ENCODE data around the gene HAUS7. TPM values are rescaled to one million over a fixed set of nuclear protein-coding genes. Genes with fewer than 3 reads are reported as not detected.

HAUS7 gene
- total RNA-seq, 1 donor from 2014 or later = 13.1 TPM

DNA sequence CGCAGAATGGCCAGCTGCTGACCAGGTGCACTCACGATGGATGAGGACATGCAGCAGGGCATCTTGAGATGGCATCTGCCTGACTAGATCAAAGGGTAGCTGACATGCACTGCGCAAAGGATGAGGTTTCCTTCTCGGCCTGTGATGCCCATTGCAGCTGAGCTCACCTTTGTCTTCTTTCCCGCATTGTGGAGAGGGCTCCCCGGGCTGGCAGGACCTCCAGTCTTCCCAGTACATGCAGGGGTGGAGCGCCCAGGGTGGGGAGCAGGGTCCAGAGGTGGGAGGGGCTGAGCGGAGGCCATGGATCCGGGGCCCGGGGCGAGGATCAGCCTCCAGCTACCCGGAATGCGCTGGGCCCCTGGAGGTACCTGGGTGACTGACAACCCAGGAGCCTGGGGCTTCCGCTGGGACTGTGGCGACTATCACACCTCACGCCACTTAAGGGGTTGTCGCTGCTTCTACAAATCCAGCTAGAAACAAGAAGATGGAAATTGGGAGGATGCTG lies 36.5 kb downstream of the HAUS7 start:
- Mint-ChIP-seq H3K9me3 (peaks cover 21% of the 10 kb centered on the region), H3K36me3 (no peaks in the 10 kb centered on the region), H3K27ac (no peak overlapping the region), H3K27me3 (ENCODE audit: insufficient read depth, low read depth) (peaks cover 7% of the 10 kb centered on the region), H3K4me3 (no peak overlapping the region), H3K4me1 (no peaks in the 10 kb centered on the region)
- Histone ChIP-seq H3F3A (ENCODE audit: low read depth) (no peaks in the 10 kb centered on the region), H3K36me3 (no peaks in the 10 kb centered on the region), H3K4me1 (no peaks in the 10 kb centered on the region), H3K4me2 (no peak overlapping the region), H3K27me3 (no peaks in the 10 kb centered on the region), H3K27ac (no peak overlapping the region), H2AFZ (replicated peaks) (no peak overlapping the region), H3K79me2 (ENCODE audit: low read depth) (no peaks in the 10 kb centered on the region), H3K9ac (no peak overlapping the region), H3K4me3 (no peak overlapping the region), H4K20me1 (ENCODE audit: low read depth) (no peaks in the 10 kb centered on the region), H3K9me3 (ENCODE audit: low read depth) (no peaks in the 10 kb centered on the region)
- TF ChIP-seq, protein P1, sequence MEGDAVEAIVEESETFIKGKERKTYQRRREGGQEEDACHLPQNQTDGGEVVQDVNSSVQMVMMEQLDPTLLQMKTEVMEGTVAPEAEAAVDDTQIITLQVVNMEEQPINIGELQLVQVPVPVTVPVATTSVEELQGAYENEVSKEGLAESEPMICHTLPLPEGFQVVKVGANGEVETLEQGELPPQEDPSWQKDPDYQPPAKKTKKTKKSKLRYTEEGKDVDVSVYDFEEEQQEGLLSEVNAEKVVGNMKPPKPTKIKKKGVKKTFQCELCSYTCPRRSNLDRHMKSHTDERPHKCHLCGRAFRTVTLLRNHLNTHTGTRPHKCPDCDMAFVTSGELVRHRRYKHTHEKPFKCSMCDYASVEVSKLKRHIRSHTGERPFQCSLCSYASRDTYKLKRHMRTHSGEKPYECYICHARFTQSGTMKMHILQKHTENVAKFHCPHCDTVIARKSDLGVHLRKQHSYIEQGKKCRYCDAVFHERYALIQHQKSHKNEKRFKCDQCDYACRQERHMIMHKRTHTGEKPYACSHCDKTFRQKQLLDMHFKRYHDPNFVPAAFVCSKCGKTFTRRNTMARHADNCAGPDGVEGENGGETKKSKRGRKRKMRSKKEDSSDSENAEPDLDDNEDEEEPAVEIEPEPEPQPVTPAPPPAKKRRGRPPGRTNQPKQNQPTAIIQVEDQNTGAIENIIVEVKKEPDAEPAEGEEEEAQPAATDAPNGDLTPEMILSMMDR (IDR thresholded peaks at IDR 0.05) = no peak
- no peak for TF ChIP-seq EZH2phosphoT487 (IDR thresholded peaks at IDR 0.05)
- no peak for TF ChIP-seq EZH2 (IDR thresholded peaks at IDR 0.05)
- DNase-seq (ENCODE audit: low spot score) = no peak

DNA sequence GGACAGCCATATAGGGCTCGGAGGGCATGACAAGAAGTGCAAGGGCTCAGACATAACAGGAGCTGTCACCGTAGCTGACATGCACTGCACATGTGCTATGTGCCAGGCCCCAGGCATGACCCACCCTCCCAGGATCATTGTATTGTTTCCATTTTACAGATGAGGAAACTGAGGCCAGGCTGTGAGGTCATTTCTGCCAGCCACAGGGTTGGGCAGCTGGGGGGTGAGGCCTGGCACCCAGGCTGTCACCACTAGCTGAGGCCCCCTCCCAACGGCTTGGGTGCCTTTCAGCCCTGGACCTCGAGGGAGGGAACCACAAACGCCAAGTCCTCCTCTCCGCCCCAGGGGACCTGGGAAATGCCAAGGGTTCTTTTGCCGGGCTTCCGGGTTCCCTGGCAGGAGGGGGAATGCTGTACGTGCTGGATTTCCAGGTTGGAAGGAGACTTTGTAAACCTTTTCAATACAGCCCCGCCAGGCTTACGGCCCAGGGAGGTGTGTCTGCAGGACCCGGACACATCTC lies 37.2 kb downstream of the HAUS7 start:
- Histone ChIP-seq H3K4me2 (no peak overlapping the region), H3K27me3 (no peaks in the 10 kb centered on the region), H3K4me1 (no peaks in the 10 kb centered on the region), H3K79me2 (ENCODE audit: low read depth) (no peaks in the 10 kb centered on the region), H3F3A (ENCODE audit: low read depth) (no peaks in the 10 kb centered on the region), H4K20me1 (ENCODE audit: low read depth) (no peaks in the 10 kb centered on the region), H3K27ac (no peak overlapping the region), H3K9ac (no peak overlapping the region), H3K36me3 (no peaks in the 10 kb centered on the region), H3K9me3 (ENCODE audit: low read depth) (no peaks in the 10 kb centered on the region), H2AFZ (replicated peaks) (no peak overlapping the region), H3K4me3 (no peak overlapping the region)
- Mint-ChIP-seq H3K36me3 (no peaks in the 10 kb centered on the region), H3K4me3 (no peak overlapping the region), H3K27ac (no peak overlapping the region), H3K27me3 (ENCODE audit: insufficient read depth, low read depth) (peaks cover 7% of the 10 kb centered on the region), H3K9me3 (peaks cover 22% of the 10 kb centered on the region), H3K4me1 (no peaks in the 10 kb centered on the region)
- no peak for DNase-seq (ENCODE audit: low spot score)
- TF ChIP-seq EZH2 (IDR thresholded peaks at IDR 0.05) = no peak

DNA sequence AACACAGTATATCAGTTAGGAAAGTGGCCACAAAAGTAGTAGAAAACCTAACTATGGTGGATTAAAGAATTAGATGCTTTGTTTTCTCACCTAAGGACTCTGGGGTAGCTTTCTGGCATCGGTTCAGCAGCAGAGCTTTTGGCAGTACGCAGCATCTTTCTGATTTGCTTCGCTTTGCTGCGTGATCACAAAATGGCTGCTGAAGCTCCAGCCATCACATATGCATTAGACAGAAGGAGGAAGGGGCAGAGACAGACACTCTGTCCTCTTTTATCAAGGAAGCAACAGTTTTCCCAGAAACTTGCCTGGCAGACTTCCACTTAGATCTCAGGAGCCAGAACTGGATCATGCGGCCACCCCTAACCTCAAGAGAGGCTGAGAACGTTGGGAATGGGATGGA lies 39.6 kb downstream of the HAUS7 start:
- no peak overlapping the region for H3K9ac ChIP-seq
- no peaks in the 10 kb centered on the region for H3K36me3 ChIP-seq
- Mint-ChIP-seq H3K4me1 (no peaks in the 10 kb centered on the region), H3K9me3 (peaks cover 28% of the 10 kb centered on the region), H3K36me3 (no peaks in the 10 kb centered on the region), H3K27ac (no peak overlapping the region), H3K27me3 (ENCODE audit: insufficient read depth, low read depth) (peaks cover 7% of the 10 kb centered on the region), H3K4me3 (no peak overlapping the region)
- DNase-seq (ENCODE audit: low spot score) = no peak
- H3K79me2 ChIP-seq (ENCODE audit: low read depth) = no peaks in the 10 kb centered on the region
- H3K27ac ChIP-seq = no peak overlapping the region
- no peak overlapping the region for H3K4me3 ChIP-seq
- H3K4me1 ChIP-seq = no peaks in the 10 kb centered on the region
- no peaks in the 10 kb centered on the region for H3K27me3 ChIP-seq
- no peaks in the 10 kb centered on the region for H4K20me1 ChIP-seq (ENCODE audit: low read depth)
- H3K4me2 ChIP-seq = no peak overlapping the region
- no peaks in the 10 kb centered on the region for H3F3A ChIP-seq (ENCODE audit: low read depth)
- TF ChIP-seq, protein P1 (IDR thresholded peaks at IDR 0.05) = no peak
- no peak for TF ChIP-seq EZH2 (IDR thresholded peaks at IDR 0.05)
- TF ChIP-seq EZH2phosphoT487 (IDR thresholded peaks at IDR 0.05) = no peak
- no peaks in the 10 kb centered on the region for H3K9me3 ChIP-seq (ENCODE audit: low read depth)
- no peak overlapping the region for H2AFZ ChIP-seq (replicated peaks)

DNA sequence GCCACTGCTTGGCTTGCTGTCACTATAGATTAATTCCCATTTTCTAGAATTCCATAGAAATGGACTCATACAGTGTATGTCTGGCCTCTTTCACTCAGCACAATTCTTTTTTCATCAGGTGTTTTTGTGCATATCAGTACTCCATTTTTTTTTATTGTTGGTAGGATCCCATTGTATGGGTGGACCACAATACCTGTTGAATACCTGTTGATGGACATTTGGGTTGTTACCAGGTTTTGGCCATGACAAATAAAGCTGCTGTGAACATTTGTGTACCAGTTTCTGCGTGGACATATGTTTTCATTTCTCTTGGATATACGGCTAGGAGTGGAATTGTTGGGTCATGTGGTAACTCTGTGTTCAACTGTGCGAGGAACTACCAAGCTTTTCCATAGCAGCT lies 44.2 kb downstream of the HAUS7 start:
- no peak overlapping the region for H3K27ac Mint-ChIP-seq
- Histone ChIP-seq H3K9ac (no peak overlapping the region), H3K4me3 (no peak overlapping the region), H3K4me1 (no peaks in the 10 kb centered on the region), H3K4me2 (no peak overlapping the region), H3K9me3 (ENCODE audit: low read depth) (no peaks in the 10 kb centered on the region), H3K36me3 (no peaks in the 10 kb centered on the region), H2AFZ (replicated peaks) (no peak overlapping the region), H3K27me3 (no peaks in the 10 kb centered on the region), H3F3A (ENCODE audit: low read depth) (no peaks in the 10 kb centered on the region), H3K27ac (no peak overlapping the region), H4K20me1 (ENCODE audit: low read depth) (no peaks in the 10 kb centered on the region), H3K79me2 (ENCODE audit: low read depth) (no peaks in the 10 kb centered on the region)
- no peak overlapping the region for H3K4me3 Mint-ChIP-seq
- H3K4me1 Mint-ChIP-seq = no peaks in the 10 kb centered on the region
- peaks cover 4% of the 10 kb centered on the region for H3K27me3 Mint-ChIP-seq (ENCODE audit: insufficient read depth, low read depth)
- no peak for DNase-seq (ENCODE audit: low spot score)
- TF ChIP-seq EZH2 (IDR thresholded peaks at IDR 0.05) (no peak), EZH2phosphoT487 (IDR thresholded peaks at IDR 0.05) (no peak)
- TF ChIP-seq, protein P1 (IDR thresholded peaks at IDR 0.05) = no peak
- peaks cover 32% of the 10 kb centered on the region for H3K9me3 Mint-ChIP-seq
- no peaks in the 10 kb centered on the region for H3K36me3 Mint-ChIP-seq
